Left ventricle myocardium inferior (tissue), 1 donor: ENCODE measurements around the gene ZNF280B. TPM values are rescaled to one million over a fixed set of nuclear protein-coding genes. Genes with fewer than 3 reads are reported as not detected.

Experiments
- DNase-seq: peaks from one replicate; pipeline ENCODE4 v3.0.0-alpha.2; 2020
- H3K27ac ChIP-seq: fragments of 200-600 bp; replicated peaks from 2 replicates; pipeline ENCODE4 v1.8.0; 2021
- H3K27me3 ChIP-seq: fragments of 200-600 bp; 2 replicates; pipeline ENCODE4 v1.8.0; 2021; ENCODE audit warnings: low read depth
- H3K36me3 ChIP-seq: fragments of 200-600 bp; 2 replicates; pipeline ENCODE4 v1.8.0; 2021
- H3K4me1 ChIP-seq: fragments of 200-600 bp; 2 replicates; pipeline ENCODE4 v1.8.0; 2021
- H3K4me3 ChIP-seq: fragments of 200-600 bp; 2 replicates; pipeline ENCODE4 v1.8.0; 2021; ENCODE audit warnings: mild to moderate bottlenecking, moderate library complexity
- H3K9me3 ChIP-seq: fragments of 200-600 bp; replicated peaks from 2 replicates; pipeline ENCODE4 v1.8.0; 2021
- intact Hi-C: fragments of 100-400 bp; cut with micrococcal nuclease; formaldehyde crosslinking; loops from one replicate; pipeline ENCODE4 v1.11.0; 2022
- total RNA-seq: library from RNA; stranded (reverse); fragmentation: NEBNext Ultra II Directional; extraction: Animal tissue kit (Norgen Biotek cat#: 25700); gene quantifications from one replicate; pipeline ENCODE4 v1.2.1, GENCODE V29; 2021
- TF ChIP-seq, protein P1 (sequence below): fragments of 200-600 bp; IDR thresholded peaks from 2 replicates; pipeline ENCODE4 v1.8.0; 2021; ENCODE audit warnings: antibody characterized with exemption, mild to moderate bottlenecking, borderline replicate concordance
- donor health status: DM: no; HTN: yes; CAD: no; lungs with severe emphysema.

ZNF280B gene
- total RNA-seq, 1 donor from 2014 or later: 0.96 TPM

DNA sequence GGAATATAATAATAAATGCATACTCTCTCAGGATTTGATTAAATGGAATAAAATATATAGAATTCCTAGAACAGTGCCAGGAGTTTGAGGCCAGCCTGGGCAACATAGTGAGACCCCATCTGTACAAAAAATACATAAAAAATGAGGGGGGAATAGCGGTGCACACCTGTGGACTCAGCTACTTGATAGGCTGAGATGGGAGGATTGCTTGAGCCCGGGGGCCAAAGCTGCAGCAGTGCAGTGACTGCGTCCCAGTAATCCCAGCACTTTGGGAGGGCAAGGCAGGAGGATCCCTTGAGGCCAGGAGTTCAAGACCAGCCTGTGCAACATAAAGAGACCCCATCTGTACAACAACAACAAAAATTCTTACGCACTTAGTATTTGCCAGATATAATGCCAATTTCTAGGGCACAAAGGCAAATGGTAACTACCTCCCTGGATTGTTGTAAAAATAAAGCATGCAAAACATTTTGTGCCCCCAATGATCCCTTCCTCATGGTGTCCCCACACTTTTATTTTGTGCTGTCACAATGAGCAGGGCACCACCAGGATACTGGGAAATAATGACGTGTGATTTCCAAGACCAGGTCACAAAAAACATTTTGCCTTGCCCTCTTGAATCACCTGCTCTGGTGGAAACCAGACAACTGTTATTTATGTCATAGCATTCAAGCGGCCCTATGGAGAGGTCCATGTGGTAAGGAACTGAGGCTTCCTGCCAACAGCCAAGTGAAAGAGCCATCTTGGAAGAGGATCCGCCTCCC lies 29.9 kb upstream of the ZNF280B start:
- H3K4me3 ChIP-seq: no peak overlapping the region
- DNase-seq: no peak
- no peaks in the 10 kb centered on the region for H3K4me1 ChIP-seq
- H3K27ac ChIP-seq: no peak overlapping the region
- no peaks in the 10 kb centered on the region for H3K36me3 ChIP-seq
- peaks cover 9% of the 10 kb centered on the region for H3K9me3 ChIP-seq
- H3K27me3 ChIP-seq: peaks cover 63% of the 10 kb centered on the region
- TF ChIP-seq, protein P1, sequence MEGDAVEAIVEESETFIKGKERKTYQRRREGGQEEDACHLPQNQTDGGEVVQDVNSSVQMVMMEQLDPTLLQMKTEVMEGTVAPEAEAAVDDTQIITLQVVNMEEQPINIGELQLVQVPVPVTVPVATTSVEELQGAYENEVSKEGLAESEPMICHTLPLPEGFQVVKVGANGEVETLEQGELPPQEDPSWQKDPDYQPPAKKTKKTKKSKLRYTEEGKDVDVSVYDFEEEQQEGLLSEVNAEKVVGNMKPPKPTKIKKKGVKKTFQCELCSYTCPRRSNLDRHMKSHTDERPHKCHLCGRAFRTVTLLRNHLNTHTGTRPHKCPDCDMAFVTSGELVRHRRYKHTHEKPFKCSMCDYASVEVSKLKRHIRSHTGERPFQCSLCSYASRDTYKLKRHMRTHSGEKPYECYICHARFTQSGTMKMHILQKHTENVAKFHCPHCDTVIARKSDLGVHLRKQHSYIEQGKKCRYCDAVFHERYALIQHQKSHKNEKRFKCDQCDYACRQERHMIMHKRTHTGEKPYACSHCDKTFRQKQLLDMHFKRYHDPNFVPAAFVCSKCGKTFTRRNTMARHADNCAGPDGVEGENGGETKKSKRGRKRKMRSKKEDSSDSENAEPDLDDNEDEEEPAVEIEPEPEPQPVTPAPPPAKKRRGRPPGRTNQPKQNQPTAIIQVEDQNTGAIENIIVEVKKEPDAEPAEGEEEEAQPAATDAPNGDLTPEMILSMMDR: no peak
- intact Hi-C loops: no loop called here

DNA sequence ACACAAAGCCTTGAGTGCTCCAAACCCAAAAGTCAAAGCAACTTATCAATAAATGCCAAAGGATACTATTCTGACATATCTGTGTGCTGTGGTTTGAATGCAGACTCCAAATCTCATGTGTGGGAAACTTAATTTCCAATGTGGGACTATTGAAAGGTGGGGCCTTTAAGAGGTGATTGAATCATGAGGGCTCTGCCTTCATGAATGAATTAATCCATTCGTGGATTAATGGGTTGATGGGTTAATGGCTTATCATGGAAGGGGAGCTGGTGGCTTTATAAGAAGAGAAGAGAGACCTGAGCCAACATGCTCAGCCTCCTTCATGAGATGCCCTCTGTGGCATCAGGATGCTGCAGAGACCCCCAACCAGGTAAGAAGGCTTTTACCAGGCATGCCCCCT lies 28.4 kb upstream of the ZNF280B start:
- peaks cover 9% of the 10 kb centered on the region for H3K9me3 ChIP-seq
- peaks cover 55% of the 10 kb centered on the region for H3K27me3 ChIP-seq
- intact Hi-C loops: no loop called here
- no peaks in the 10 kb centered on the region for H3K4me1 ChIP-seq
- TF ChIP-seq, protein P1: no peak
- H3K27ac ChIP-seq: no peak overlapping the region
- no peak overlapping the region for H3K4me3 ChIP-seq
- H3K36me3 ChIP-seq: no peaks in the 10 kb centered on the region
- no peak for DNase-seq

DNA sequence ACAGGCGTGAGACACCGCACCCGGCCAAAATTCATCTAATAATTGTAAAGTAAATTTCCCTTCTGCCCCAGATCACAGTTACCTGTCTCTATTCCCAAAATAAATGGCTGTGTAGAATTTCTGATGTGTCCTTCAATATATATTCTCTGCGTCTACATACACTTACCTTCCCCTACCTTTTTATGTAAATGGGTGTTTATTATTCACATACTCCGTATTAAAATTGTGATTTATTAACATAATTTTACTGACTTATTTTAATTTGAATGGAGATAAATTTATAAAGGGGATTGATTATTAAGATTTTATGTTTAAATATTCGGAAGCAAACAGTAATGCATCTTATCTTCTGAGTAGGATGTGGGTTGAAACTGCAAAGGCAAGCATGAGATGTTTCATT lies 28.0 kb upstream of the ZNF280B start:
- intact Hi-C loops: no loop called here
- Histone ChIP-seq H3K9me3 (peaks cover 9% of the 10 kb centered on the region), H3K4me3 (no peak overlapping the region), H3K27ac (no peak overlapping the region), H3K36me3 (no peaks in the 10 kb centered on the region), H3K4me1 (no peaks in the 10 kb centered on the region), H3K27me3 (peaks cover 51% of the 10 kb centered on the region)
- DNase-seq: no peak
- TF ChIP-seq, protein P1: no peak

DNA sequence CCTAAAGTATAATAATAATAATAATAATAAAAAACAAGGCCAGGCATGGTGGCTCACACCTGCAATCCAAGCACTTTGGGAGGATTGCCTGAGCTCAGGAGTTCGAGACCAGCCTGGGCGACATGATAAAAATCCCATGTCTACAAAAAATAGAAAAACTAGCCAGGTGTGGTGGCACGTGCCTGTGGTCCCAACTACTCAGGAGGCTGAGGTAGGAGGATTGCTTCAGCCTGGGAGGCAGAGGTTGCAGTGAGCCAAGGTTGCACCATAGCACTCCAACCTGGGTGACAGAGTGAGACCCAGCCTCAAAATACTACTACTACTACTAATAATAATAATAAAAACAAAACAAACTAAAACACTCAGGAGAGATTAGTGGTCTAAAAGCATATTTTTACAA lies 27.1 kb upstream of the ZNF280B start:
- H3K36me3 ChIP-seq: no peaks in the 10 kb centered on the region
- H3K4me1 ChIP-seq: no peaks in the 10 kb centered on the region
- DNase-seq: no peak
- intact Hi-C loops: no loop called here
- no peak overlapping the region for H3K4me3 ChIP-seq
- peaks cover 9% of the 10 kb centered on the region for H3K9me3 ChIP-seq
- H3K27me3 ChIP-seq: peaks cover 43% of the 10 kb centered on the region
- no peak overlapping the region for H3K27ac ChIP-seq
- TF ChIP-seq, protein P1: no peak

DNA sequence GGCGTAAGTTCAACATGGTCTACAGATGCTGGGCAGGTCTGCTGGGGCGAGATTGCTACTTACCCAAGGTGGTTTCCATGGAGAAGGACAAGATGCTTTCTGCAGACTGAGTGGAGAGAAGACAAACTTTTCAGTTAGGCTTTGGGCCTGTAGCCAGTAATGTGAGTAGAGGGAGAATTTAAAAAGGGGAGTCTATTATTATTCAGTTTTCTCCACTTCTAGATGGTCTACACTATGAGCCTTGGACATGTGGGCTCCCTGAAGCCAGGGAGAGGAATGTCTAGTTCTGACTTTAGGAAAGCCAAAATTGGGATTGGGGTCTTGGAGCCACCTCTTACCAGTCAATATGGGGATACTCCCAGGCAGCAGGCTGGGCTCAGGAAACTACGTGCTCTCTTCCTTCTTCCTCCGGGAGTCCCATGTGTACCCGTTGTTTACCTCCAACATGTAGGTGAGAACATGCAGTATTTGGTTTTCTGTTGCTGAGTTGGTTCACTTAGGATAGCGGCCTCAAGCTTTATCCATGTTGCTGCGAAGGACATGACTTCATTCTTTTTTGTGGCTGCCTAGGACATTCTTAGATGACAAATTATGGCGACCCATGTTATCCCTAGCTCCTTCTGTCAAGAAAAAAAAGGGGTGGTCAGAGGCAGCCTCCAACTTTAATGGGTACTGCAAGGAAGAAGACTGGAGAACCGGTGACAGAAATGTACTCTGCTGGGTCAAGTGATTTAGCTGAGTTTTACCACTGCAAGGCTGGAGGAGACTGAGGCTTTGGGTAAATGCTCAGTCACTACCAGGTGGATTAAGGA lies 26.3 kb upstream of the ZNF280B start:
- DNase-seq: no peak
- Histone ChIP-seq H3K36me3 (no peaks in the 10 kb centered on the region), H3K27ac (no peak overlapping the region), H3K4me1 (no peaks in the 10 kb centered on the region), H3K9me3 (peaks cover under 1% of the 10 kb centered on the region), H3K4me3 (no peak overlapping the region), H3K27me3 (peaks cover 34% of the 10 kb centered on the region)
- TF ChIP-seq, protein P1: no peak
- intact Hi-C loops: no loop called here
